WTC11 (cell line): ENCODE measurements around the gene CD300A. TPM values are rescaled to one million over a fixed set of nuclear protein-coding genes. Genes with fewer than 3 reads are reported as not detected.

ENCODE experiments used
- ATAC-seq: fragments of 200-7000 bp; cut with Tn5 transposase; 2 replicates; pipeline ENCODE4 v1.10.0; 2021; ENCODE audit warnings: mild to moderate bottlenecking, moderate library complexity
- CTCF ChIA-PET: fragments of 300-600 bp; sonication (Branson Sonifier 250); formaldehyde crosslinking; loops from one replicate; lab custom pipeline; 2021; ENCODE audit warnings: antibody characterized with exemption; lab: Charles Lee
- POLR2A ChIA-PET: fragments of 350-600 bp; sonication (Branson Sonifier 250); formaldehyde crosslinking; loops from one replicate; lab custom pipeline; 2021; ENCODE audit warnings: antibody characterized with exemption; lab: Charles Lee
- DNase-seq: peaks from one replicate; pipeline ENCODE4 v3.0.0; 2021; ENCODE audit warnings: low spot score
- H3K27ac Mint-ChIP-seq: 2 replicates; pipeline ENCODE4 v1.8.0; 2021; ENCODE audit warnings: mixed read lengths
- H3K27me3 Mint-ChIP-seq: 2 replicates; pipeline ENCODE4 v1.8.0; 2021; ENCODE audit warnings: low read depth, mild to moderate bottlenecking, moderate library complexity, mixed read lengths
- H3K36me3 Mint-ChIP-seq: 2 replicates; pipeline ENCODE4 v1.8.0; 2021; ENCODE audit warnings: mixed read lengths
- H3K4me1 Mint-ChIP-seq: 2 replicates; pipeline ENCODE4 v1.8.0; 2022; ENCODE audit warnings: mixed read lengths
- H3K4me3 Mint-ChIP-seq: 2 replicates; pipeline ENCODE4 v1.8.0; 2021; ENCODE audit warnings: mild to moderate bottlenecking, moderate library complexity, mixed read lengths
- H3K9me3 Mint-ChIP-seq: 2 replicates; pipeline ENCODE4 v1.8.0; 2021; ENCODE audit warnings: mixed read lengths
- E2F4 ChIP-seq: sonication (generic); formaldehyde crosslinking; IDR thresholded peaks from 2 replicates; pipeline ENCODE4 v1.8.1; 2022; ENCODE audit warnings: low read depth, mild to moderate bottlenecking, moderate library complexity, missing genetic modification reagents, borderline replicate concordance
- ELF4 ChIP-seq: sonication (generic); formaldehyde crosslinking; IDR thresholded peaks from 2 replicates; pipeline ENCODE4 v1.8.1; 2022; ENCODE audit warnings: low read depth, mild to moderate bottlenecking, moderate library complexity, missing genetic modification reagents
- ERG ChIP-seq: fragments of 250-450 bp; sonication (Bioruptor Pico); IDR thresholded peaks from 2 replicates; pipeline ENCODE4 v1.8.0; 2021; ENCODE audit warnings: mild to moderate bottlenecking
- ESRRA ChIP-seq: sonication (generic); formaldehyde crosslinking; IDR thresholded peaks from 2 replicates; pipeline ENCODE4 v1.8.1; 2022; ENCODE audit warnings: mild to moderate bottlenecking, missing genetic modification reagents, borderline replicate concordance
- FOXP1 ChIP-seq: sonication (generic); formaldehyde crosslinking; IDR thresholded peaks from 2 replicates; pipeline ENCODE4 v1.8.0; 2022; ENCODE audit warnings: missing genetic modification reagents, mild to moderate bottlenecking, moderate library complexity, borderline replicate concordance
- IRF2 ChIP-seq: sonication (generic); formaldehyde crosslinking; IDR thresholded peaks from 2 replicates; pipeline ENCODE4 v1.8.0; 2022; ENCODE audit warnings: low read depth, missing genetic modification reagents, borderline replicate concordance
- JAZF1 ChIP-seq: fragments of 250-450 bp; sonication (Bioruptor Pico); IDR thresholded peaks from 2 replicates; pipeline ENCODE4 v1.9.0; 2021; ENCODE audit warnings: moderate library complexity, mild to moderate bottlenecking, inconsistent platforms
- KAT7 ChIP-seq: sonication (generic); formaldehyde crosslinking; IDR thresholded peaks from 2 replicates; pipeline ENCODE4 v1.8.1; 2023; ENCODE audit warnings: missing genetic modification reagents, mild to moderate bottlenecking, borderline replicate concordance
- NFE2L1 ChIP-seq: sonication (generic); formaldehyde crosslinking; IDR thresholded peaks from 2 replicates; pipeline ENCODE4 v1.8.1; 2023; ENCODE audit warnings: missing genetic modification reagents
- NFYB ChIP-seq: sonication (generic); formaldehyde crosslinking; conservative IDR thresholded peaks from 2 replicates; pipeline ENCODE4 v1.8.0; 2022; ENCODE audit warnings: low read depth, missing genetic modification reagents
- TEAD4 ChIP-seq: sonication (generic); formaldehyde crosslinking; IDR thresholded peaks from 2 replicates; pipeline ENCODE4 v1.8.0; 2022; ENCODE audit warnings: mild to moderate bottlenecking, missing genetic modification reagents
- ZNF121 ChIP-seq: sonication (generic); formaldehyde crosslinking; IDR thresholded peaks from 2 replicates; pipeline ENCODE4 v1.8.0; 2023; ENCODE audit warnings: missing genetic modification reagents
- ZNF138 ChIP-seq: sonication (generic); formaldehyde crosslinking; conservative IDR thresholded peaks from 2 replicates; pipeline ENCODE4 v1.8.1; 2022; ENCODE audit warnings: mild to moderate bottlenecking, moderate library complexity, missing genetic modification reagents
- ZNF425 ChIP-seq: fragments of 250-450 bp; sonication (Bioruptor Pico); conservative IDR thresholded peaks from 2 replicates; pipeline ENCODE4 v1.9.0; 2021; ENCODE audit warnings: mild to moderate bottlenecking
- total RNA-seq: library from RNA; stranded (reverse); gene quantifications from 3 replicates; pipeline ENCODE4 v1.2.3, GENCODE V29; 2021
- TF ChIP-seq, protein P1 (sequence below): sonication (generic); formaldehyde crosslinking; IDR thresholded peaks from 2 replicates; pipeline ENCODE4 v1.8.0; 2023; ENCODE audit warnings: missing genetic modification reagents, mild to moderate bottlenecking, borderline replicate concordance
- TF ChIP-seq, protein P2 (sequence below): fragments of 250-450 bp; sonication (Bioruptor Pico); IDR thresholded peaks from 2 replicates; pipeline ENCODE4 v1.9.0; 2021; ENCODE audit warnings: mild to moderate bottlenecking
- TF ChIP-seq, protein P3 (sequence below): fragments of 250-450 bp; sonication (Bioruptor Pico); IDR thresholded peaks from 2 replicates; pipeline ENCODE4 v2.1.2; 2022; ENCODE audit warnings: mild to moderate bottlenecking, moderate library complexity
- TF ChIP-seq, protein P4 (sequence below): sonication (generic); formaldehyde crosslinking; IDR thresholded peaks from 2 replicates; pipeline ENCODE4 v1.8.0; 2022; ENCODE audit warnings: mild to moderate bottlenecking, missing genetic modification reagents

The CD300A gene
- total RNA-seq, 1 experiment from 2014 or later = 1.1 TPM

DNA sequence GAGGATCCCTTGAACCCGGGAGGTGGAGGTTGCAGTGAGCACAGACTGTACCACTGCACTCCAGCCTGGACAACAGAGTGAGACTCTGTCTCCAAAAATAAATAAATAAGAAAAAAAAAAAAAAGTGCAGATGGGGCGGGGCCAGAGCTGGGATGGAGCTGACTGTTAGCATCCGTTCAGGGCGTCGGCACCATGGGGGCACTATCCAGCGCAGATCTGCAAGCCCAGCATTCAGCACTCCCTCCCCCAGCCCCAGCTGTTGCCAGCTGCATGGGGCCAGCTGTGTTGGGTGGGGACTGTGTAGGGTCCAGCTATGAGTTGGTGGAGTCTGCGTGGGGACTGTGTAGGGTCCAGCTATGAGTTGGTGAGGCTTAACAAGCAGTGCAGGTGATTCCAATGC lies 21.3 kb upstream of the CD300A start (continued):
- TF ChIP-seq, protein P1, sequence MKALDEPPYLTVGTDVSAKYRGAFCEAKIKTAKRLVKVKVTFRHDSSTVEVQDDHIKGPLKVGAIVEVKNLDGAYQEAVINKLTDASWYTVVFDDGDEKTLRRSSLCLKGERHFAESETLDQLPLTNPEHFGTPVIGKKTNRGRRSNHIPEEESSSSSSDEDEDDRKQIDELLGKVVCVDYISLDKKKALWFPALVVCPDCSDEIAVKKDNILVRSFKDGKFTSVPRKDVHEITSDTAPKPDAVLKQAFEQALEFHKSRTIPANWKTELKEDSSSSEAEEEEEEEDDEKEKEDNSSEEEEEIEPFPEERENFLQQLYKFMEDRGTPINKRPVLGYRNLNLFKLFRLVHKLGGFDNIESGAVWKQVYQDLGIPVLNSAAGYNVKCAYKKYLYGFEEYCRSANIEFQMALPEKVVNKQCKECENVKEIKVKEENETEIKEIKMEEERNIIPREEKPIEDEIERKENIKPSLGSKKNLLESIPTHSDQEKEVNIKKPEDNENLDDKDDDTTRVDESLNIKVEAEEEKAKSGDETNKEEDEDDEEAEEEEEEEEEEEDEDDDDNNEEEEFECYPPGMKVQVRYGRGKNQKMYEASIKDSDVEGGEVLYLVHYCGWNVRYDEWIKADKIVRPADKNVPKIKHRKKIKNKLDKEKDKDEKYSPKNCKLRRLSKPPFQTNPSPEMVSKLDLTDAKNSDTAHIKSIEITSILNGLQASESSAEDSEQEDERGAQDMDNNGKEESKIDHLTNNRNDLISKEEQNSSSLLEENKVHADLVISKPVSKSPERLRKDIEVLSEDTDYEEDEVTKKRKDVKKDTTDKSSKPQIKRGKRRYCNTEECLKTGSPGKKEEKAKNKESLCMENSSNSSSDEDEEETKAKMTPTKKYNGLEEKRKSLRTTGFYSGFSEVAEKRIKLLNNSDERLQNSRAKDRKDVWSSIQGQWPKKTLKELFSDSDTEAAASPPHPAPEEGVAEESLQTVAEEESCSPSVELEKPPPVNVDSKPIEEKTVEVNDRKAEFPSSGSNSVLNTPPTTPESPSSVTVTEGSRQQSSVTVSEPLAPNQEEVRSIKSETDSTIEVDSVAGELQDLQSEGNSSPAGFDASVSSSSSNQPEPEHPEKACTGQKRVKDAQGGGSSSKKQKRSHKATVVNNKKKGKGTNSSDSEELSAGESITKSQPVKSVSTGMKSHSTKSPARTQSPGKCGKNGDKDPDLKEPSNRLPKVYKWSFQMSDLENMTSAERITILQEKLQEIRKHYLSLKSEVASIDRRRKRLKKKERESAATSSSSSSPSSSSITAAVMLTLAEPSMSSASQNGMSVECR (CRISPR knock-in tag) = no peak
- TF ChIP-seq, protein P2, sequence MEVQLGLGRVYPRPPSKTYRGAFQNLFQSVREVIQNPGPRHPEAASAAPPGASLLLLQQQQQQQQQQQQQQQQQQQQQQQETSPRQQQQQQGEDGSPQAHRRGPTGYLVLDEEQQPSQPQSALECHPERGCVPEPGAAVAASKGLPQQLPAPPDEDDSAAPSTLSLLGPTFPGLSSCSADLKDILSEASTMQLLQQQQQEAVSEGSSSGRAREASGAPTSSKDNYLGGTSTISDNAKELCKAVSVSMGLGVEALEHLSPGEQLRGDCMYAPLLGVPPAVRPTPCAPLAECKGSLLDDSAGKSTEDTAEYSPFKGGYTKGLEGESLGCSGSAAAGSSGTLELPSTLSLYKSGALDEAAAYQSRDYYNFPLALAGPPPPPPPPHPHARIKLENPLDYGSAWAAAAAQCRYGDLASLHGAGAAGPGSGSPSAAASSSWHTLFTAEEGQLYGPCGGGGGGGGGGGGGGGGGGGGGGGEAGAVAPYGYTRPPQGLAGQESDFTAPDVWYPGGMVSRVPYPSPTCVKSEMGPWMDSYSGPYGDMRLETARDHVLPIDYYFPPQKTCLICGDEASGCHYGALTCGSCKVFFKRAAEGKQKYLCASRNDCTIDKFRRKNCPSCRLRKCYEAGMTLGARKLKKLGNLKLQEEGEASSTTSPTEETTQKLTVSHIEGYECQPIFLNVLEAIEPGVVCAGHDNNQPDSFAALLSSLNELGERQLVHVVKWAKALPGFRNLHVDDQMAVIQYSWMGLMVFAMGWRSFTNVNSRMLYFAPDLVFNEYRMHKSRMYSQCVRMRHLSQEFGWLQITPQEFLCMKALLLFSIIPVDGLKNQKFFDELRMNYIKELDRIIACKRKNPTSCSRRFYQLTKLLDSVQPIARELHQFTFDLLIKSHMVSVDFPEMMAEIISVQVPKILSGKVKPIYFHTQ (CRISPR knock-in tag) = no peak

- ATAC-seq (no peak), DNase-seq (no peak)
- CTCF ChIA-PET = interaction anchor here (1.0 to 5.8 kb wide), 4 partner anchors 8 to 79 kb away, joined by 4 to 36 read pairs (median 14); partner anchors contain the start of gene GPR142
- Mint-ChIP-seq H3K4me1 (peaks cover 27% of the 10 kb centered on the region), H3K27me3 (peaks cover 4% of the 10 kb centered on the region), H3K36me3 (no peaks in the 10 kb centered on the region), H3K4me3 (no peak overlapping the region), H3K27ac (no peak overlapping the region), H3K9me3 (no peaks in the 10 kb centered on the region)
- TF ChIP-seq IRF2 (CRISPR knock-in tag) (no peak), ZNF121 (CRISPR knock-in tag) (no peak), KAT7 (CRISPR knock-in tag) (no peak), ZNF425 (no peak), ERG (no peak), ELF4 (no peak), NFE2L1 (no peak), JAZF1 (CRISPR knock-in tag) (no peak), FOXP1 (CRISPR knock-in tag) (no peak), ESRRA (CRISPR knock-in tag) (no peak), E2F4 (CRISPR knock-in tag) (no peak), ZNF138 (CRISPR knock-in tag) (no peak), TEAD4 (CRISPR knock-in tag) (no peak), NFYB (CRISPR knock-in tag) (no peak)
- TF ChIP-seq, protein P3, sequence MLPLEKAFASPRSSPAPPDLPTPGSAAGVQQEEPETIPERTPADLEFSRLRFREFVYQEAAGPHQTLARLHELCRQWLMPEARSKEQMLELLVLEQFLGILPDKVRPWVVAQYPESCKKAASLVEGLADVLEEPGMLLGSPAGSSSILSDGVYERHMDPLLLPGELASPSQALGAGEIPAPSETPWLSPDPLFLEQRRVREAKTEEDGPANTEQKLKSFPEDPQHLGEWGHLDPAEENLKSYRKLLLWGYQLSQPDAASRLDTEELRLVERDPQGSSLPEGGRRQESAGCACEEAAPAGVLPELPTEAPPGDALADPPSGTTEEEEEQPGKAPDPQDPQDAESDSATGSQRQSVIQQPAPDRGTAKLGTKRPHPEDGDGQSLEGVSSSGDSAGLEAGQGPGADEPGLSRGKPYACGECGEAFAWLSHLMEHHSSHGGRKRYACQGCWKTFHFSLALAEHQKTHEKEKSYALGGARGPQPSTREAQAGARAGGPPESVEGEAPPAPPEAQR (CRISPR knock-in tag) = no peak
- TF ChIP-seq, protein P4, sequence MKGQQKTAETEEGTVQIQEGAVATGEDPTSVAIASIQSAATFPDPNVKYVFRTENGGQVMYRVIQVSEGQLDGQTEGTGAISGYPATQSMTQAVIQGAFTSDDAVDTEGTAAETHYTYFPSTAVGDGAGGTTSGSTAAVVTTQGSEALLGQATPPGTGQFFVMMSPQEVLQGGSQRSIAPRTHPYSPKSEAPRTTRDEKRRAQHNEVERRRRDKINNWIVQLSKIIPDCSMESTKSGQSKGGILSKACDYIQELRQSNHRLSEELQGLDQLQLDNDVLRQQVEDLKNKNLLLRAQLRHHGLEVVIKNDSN (CRISPR knock-in tag) = no peak
- POLR2A ChIA-PET = no interaction called here
Observed at GRCh38 chr17:74446551-74447500, 19.6 kb upstream of the CD300A start.
